ENCODE results near the gene XRCC2. TPM values are rescaled to one million over a fixed set of nuclear protein-coding genes. Genes with fewer than 3 reads are reported as not detected.
"Not testable (repeated sequence)": the region's sequence is repeated elsewhere in the genome, so short reads cannot be mapped to it uniquely, and the experiment has no call there.

Gene XRCC2
- 10 to 100 TPM; 18.4 to 26.9 TPM for total RNA-seq
- polyA plus RNA-seq (2013, experiment 1 of 2), result 13.3 TPM
- polyA plus RNA-seq (2013, experiment 2 of 2), result 14.1 TPM
- long read RNA-seq, experiment 1, partial matches to known transcripts, result 0 of 7 reads
- long read RNA-seq, experiment 1, other reads (novel, unspliced or antisense), result 5 of 7 reads
- long read RNA-seq, experiment 2, transcript XRCC2-201 (3 exons, 3,067 nt), result major isoform, 12 of 21 reads
- long read RNA-seq, experiment 2, partial matches to known transcripts, result 5 of 21 reads
- long read RNA-seq, experiment 2, other reads (novel, unspliced or antisense), result 4 of 21 reads
- long read RNA-seq, experiment 3, transcript XRCC2-201 (3 exons, 3,067 nt), result major isoform, 19 of 25 reads
- long read RNA-seq, experiment 3, partial matches to known transcripts, result 4 of 25 reads
- long read RNA-seq, experiment 3, other reads (novel, unspliced or antisense), result 2 of 25 reads
- long read RNA-seq, experiment 4, transcript XRCC2-201 (3 exons, 3,067 nt), result major isoform, 5 of 6 reads
- long read RNA-seq, experiment 4, partial matches to known transcripts, result 0 of 6 reads
- long read RNA-seq, experiment 4, other reads (novel, unspliced or antisense), result 1 of 6 reads

DNA sequence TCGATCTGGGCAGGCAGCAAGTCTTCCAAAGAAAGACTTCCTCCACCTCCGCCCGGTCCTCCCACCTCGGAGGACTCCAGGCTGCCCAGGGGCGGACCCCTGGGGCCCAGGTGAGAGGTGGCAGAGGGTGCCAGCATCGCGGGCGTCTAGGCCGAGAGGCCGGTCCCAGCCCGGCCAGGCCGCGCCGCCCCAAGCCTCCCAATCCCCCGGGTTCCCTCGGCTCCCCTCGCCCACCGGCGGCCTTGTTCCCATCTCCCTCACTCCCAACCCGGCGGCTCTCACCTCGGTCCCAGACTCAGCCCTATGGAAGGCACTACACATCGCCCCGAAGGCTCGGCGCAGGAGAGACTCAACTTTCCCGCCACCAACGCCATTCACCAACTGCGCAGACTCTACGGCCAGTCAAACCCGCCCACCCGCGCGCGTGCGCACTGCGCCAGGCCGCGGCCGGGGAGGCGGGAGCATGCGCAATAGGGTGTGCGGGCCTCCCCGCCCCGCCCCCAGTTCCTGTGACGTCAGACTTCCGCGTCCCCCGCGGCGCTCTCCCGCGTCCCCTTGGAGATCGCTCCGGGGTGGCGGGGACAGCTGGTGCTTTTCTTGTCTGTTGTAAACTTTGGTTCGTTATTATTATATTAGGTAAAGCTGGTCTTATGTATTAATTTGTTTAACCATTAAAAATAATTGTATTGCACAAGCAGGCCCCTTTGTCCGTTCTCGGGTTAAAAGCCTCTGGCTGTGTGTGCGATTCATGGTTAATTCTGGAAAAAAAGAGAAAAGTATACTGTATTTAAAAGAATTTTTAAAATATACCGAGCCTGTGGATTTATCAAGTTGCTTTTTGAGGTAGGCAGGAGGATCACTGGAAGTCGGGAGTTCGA lies at the start of gene XRCC2:
TSS of gene XRCC2 (minus strand) at position 383 of the 878 bp plus-strand sequence. CDS start at position 321, 62 bp downstream.
- Histone ChIP-seq H3K4me3 (ENCODE audit: low read length) (peak within 1 kb of the TSS; percentile 93), H3K27ac (ENCODE audit: low read depth, low read length) (peak within 1 kb of the TSS; percentile 63), H3K36me3 (ENCODE audit: control insufficient read depth, insufficient read depth, low read length) (no peaks in the 10 kb centered on the region), H3K9ac (ENCODE audit: extremely low read depth, low read length, poor library complexity, severe bottlenecking) (peak within 1 kb of the TSS; percentile 88), H3K4me1 (ENCODE audit: control insufficient read depth, insufficient read depth, low read length) (no peaks in the 10 kb centered on the region), H3K9me3 (ENCODE audit: control insufficient read depth, low read length) (no peaks in the 10 kb centered on the region), H3K27me3 (ENCODE audit: control insufficient read depth, insufficient read depth, low read length, poor library complexity, severe bottlenecking) (no peaks in the 10 kb centered on the region)
- Mint-ChIP-seq H3K4me1 (peaks cover 6% of the 10 kb centered on the region), H3K36me3 (ENCODE audit: low read depth) (peaks cover 11% of the 10 kb centered on the region), H3K4me3 (peak within 1 kb of the TSS; percentile 90), H3K9me3 (no peaks in the 10 kb centered on the region), H3K27me3 (ENCODE audit: insufficient read depth) (no peaks in the 10 kb centered on the region), H3K27ac (peak within 1 kb of the TSS; percentile 98)
- TF ChIP-seq, protein P1, sequence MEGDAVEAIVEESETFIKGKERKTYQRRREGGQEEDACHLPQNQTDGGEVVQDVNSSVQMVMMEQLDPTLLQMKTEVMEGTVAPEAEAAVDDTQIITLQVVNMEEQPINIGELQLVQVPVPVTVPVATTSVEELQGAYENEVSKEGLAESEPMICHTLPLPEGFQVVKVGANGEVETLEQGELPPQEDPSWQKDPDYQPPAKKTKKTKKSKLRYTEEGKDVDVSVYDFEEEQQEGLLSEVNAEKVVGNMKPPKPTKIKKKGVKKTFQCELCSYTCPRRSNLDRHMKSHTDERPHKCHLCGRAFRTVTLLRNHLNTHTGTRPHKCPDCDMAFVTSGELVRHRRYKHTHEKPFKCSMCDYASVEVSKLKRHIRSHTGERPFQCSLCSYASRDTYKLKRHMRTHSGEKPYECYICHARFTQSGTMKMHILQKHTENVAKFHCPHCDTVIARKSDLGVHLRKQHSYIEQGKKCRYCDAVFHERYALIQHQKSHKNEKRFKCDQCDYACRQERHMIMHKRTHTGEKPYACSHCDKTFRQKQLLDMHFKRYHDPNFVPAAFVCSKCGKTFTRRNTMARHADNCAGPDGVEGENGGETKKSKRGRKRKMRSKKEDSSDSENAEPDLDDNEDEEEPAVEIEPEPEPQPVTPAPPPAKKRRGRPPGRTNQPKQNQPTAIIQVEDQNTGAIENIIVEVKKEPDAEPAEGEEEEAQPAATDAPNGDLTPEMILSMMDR (conservative IDR thresholded peaks at IDR 0.05), result no peak
- DNase-seq, result peak; percentile 97
- whole genome bisulfite sequencing, 2 experiments (ENCODE audit: insufficient coverage in 1 of 2, insufficient read length in 1 of 2), result 4 to 24% methylated on average over 8 to 63 of the region's 63 CpGs

GRCh38 chr7:152723364-152723763 lies 47.4 kb upstream of the XRCC2 start:
- 85 to 98% methylated on average over 2 of the region's 2 CpGs for WGBS, 2 experiments (ENCODE audit: insufficient coverage in 1 of 2, insufficient read length in 1 of 2)

GRCh38 chr7:152712412-152713042 lies 36.6 kb upstream of the XRCC2 start:
- H3K27me3 Mint-ChIP-seq (ENCODE audit: insufficient read depth); H3K4me1 Mint-ChIP-seq; H3K4me3 ChIP-seq (ENCODE audit: low read length); H3K27ac Mint-ChIP-seq; H3K36me3 ChIP-seq (ENCODE audit: control insufficient read depth, insufficient read depth, low read length); H3K27ac ChIP-seq (ENCODE audit: low read depth, low read length); H3K4me1 ChIP-seq (ENCODE audit: control insufficient read depth, insufficient read depth, low read length); H3K9me3 ChIP-seq (ENCODE audit: control insufficient read depth, low read length); H3K27me3 ChIP-seq (ENCODE audit: control insufficient read depth, insufficient read depth, low read length, poor library complexity, severe bottlenecking); H3K36me3 Mint-ChIP-seq (ENCODE audit: low read depth); H3K9ac ChIP-seq (ENCODE audit: extremely low read depth, low read length, poor library complexity, severe bottlenecking); DNase-seq; H3K9me3 Mint-ChIP-seq; H3K4me3 Mint-ChIP-seq: not testable (repeated sequence)
- 86 to 100% methylated on average over 1 of the region's 1 CpG for WGBS, 2 experiments (ENCODE audit: insufficient coverage in 1 of 2, insufficient read length in 1 of 2)

More at GRCh38 chr7:152723364-152723763, 47.4 kb upstream of the XRCC2 start:
- Histone ChIP-seq H3K9ac (ENCODE audit: extremely low read depth, low read length, poor library complexity, severe bottlenecking) (no peak overlapping the region), H3K27ac (ENCODE audit: low read depth, low read length) (no peak overlapping the region), H3K9me3 (ENCODE audit: control insufficient read depth, low read length) (no peaks in the 10 kb centered on the region), H3K4me3 (ENCODE audit: low read length) (no peak overlapping the region), H3K27me3 (ENCODE audit: control insufficient read depth, insufficient read depth, low read length, poor library complexity, severe bottlenecking) (no peaks in the 10 kb centered on the region), H3K36me3 (ENCODE audit: control insufficient read depth, insufficient read depth, low read length) (no peaks in the 10 kb centered on the region), H3K4me1 (ENCODE audit: control insufficient read depth, insufficient read depth, low read length) (no peaks in the 10 kb centered on the region)
- TF ChIP-seq, protein P1 (conservative IDR thresholded peaks at IDR 0.05), result no peak
- Mint-ChIP-seq H3K27ac (no peak overlapping the region), H3K9me3 (peaks cover 1% of the 10 kb centered on the region), H3K36me3 (ENCODE audit: low read depth) (no peaks in the 10 kb centered on the region), H3K4me3 (no peak overlapping the region), H3K4me1 (no peaks in the 10 kb centered on the region), H3K27me3 (ENCODE audit: insufficient read depth) (no peaks in the 10 kb centered on the region)
- DNase-seq, result no peak
